ENCODE results near the gene FRAT1.

FRAT1 gene

DNA sequence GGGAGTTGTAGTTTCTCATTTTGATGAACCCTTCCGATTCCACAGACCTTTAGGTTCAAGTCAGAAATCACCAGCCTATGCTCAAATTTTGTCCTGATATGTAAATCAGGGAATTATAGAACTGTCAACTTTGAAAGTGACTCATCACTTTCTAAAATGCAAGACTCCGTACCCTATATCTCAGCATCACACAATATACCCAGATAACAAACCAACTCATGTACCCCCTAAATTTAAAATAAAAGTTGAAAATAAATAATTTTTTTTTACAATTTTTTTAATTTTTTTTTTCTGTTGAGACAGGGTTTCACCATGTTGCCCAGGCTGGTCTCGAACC is 26.2 kb upstream of the FRAT1 start:
- H3K27ac Mint-ChIP-seq, result peak overlapping the region; percentile 97
- H3K4me1 Mint-ChIP-seq, result peaks cover 6 to 23% of the 10 kb centered on the region in 2 donors
- no peaks in the 10 kb centered on the region for H3K9me3 Mint-ChIP-seq
- peak overlapping the region; percentile 84 to 91 for H3K4me3 Mint-ChIP-seq
- no peak for ATAC-seq (replicated peaks)
- peaks cover 2 to 5% of the 10 kb centered on the region in 2 donors for H3K27me3 Mint-ChIP-seq
- no peak for DNase-seq
- H3K36me3 Mint-ChIP-seq, result peaks cover 0 to 3% of the 10 kb centered on the region in 2 donors

DNA sequence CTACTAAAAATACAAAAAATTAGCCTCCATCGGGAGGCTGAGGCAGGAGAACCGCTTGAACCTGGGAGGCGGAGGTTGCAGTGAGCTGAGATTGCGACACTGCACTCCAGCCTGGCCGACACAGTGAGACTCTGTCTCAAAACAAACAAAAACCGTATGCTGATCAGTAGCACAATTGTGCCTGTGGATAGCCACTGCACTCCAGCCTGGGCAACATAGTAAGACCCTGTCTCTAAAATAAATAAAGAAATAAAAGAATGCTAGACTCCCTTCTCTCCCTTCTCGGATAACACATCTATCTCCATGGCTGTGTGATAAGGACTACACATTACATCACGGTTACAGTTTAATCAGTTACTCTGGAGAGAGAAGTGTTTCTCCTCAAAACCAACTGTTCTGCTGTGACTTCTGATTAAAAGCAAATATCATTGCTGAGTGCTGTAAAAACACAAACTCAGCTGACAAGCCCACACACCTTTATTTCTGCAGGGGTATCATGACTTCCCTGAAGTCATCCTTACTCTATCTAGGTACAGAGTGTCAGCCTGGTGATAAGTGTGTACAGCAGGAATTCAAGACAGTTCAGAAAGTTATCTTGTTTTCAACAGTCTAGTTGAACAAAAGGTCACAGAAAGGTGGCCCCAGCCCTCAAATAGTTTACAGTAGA is 21.4 kb upstream of the FRAT1 start:
- H3K27ac Mint-ChIP-seq, result no peak overlapping the region
- H3K36me3 Mint-ChIP-seq, result no peaks in the 10 kb centered on the region
- peaks cover 2 to 4% of the 10 kb centered on the region in 2 donors for H3K4me1 Mint-ChIP-seq
- no peak overlapping the region for H3K4me3 Mint-ChIP-seq
- ATAC-seq (replicated peaks) (no peak), DNase-seq (no peak)
- H3K27me3 Mint-ChIP-seq, result peaks cover 5 to 8% of the 10 kb centered on the region in 2 donors
- H3K9me3 Mint-ChIP-seq, result no peaks in the 10 kb centered on the region

DNA sequence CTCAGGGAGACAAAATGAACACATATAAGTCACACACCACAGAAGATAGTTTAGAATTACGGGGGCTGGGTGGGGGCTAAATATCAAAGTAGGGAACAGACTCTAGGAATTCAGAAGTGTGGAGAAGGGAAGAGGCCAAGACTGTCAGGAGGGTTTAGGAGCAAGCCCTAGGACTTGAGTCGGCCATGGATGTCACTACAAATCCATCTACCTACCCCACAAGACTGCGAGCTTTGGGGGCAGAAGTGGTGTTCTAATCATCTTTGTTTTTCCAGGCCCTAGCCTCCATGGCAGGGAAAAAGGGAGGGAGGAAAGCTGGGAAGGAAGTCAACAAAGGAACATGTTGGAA is 20.9 kb upstream of the FRAT1 start:
- no peaks in the 10 kb centered on the region for H3K36me3 Mint-ChIP-seq
- H3K4me3 Mint-ChIP-seq, result no peak overlapping the region

DNA sequence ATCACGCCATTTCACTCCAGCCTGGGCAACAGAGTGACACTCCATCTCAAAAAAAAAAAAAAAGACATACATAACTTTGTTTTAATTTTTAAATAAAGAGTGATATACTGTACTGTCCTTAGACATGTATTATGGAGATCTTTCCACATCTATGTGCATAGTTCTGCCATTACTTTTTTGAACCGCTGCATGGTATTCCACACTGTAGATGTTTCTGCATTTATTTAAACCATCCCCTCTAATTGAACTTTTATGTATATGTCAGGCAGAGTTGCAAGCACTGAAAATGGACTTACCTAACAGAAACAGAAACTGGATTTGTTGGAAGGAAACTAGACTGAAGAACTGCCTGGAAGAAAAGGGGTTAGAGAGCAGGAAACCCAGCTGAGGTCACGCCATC is 18.1 kb upstream of the FRAT1 start:
- Mint-ChIP-seq H3K36me3 (no peaks in the 10 kb centered on the region), H3K4me3 (no peak overlapping the region)

More for the DNA sequence above, 20.9 kb upstream of the FRAT1 start:
- ATAC-seq (replicated peaks) (no peak), DNase-seq (no peak)
- H3K27me3 Mint-ChIP-seq, result peaks cover 5 to 8% of the 10 kb centered on the region in 2 donors
- no peaks in the 10 kb centered on the region for H3K4me1 Mint-ChIP-seq
- no peak overlapping the region for H3K27ac Mint-ChIP-seq
- no peaks in the 10 kb centered on the region for H3K9me3 Mint-ChIP-seq

DNA sequence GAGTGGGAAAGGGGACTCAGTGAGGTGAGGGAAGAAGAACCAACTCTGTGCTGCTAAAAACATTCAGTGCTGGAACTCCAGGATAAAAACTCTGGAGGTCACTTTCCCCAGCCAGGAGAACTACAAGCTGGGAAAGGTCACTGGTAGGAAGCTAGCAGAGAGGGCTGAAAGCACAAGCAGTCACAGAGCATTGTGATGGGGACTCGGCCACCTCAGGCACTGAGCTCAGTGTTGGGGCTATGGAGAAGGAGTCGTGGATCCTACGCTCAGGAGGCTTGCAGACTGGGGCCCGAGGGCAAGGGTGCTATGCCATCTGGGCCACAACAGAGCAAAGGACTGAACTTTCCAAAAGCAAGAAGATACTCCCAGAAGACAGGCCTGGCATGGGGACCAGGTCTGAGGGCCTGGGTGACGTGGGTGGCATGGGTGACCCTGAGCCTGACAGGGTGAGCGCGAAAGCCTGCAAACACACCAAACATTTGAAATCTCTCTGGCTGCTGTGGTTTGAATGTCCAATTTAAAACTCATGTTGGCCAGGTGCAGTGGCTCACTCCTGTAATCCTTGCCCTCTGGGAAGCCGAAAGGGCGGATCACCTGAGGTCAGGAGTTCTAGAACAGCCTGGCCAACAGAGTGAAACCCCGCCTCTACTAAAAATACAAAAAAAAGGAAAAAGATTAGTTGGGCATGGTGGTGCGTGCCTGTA is 16.8 kb upstream of the FRAT1 start:
- Mint-ChIP-seq H3K4me3 (no peak overlapping the region), H3K9me3 (no peaks in the 10 kb centered on the region), H3K36me3 (no peaks in the 10 kb centered on the region), H3K27ac (no peak overlapping the region), H3K27me3 (peaks cover 0 to 8% of the 10 kb centered on the region in 2 donors), H3K4me1 (no peaks in the 10 kb centered on the region)
- no peak for DNase-seq
- ATAC-seq (replicated peaks), result no peak

More for the DNA sequence above, 18.1 kb upstream of the FRAT1 start:
- Mint-ChIP-seq H3K27me3 (peaks cover 0 to 8% of the 10 kb centered on the region in 2 donors), H3K9me3 (no peaks in the 10 kb centered on the region), H3K4me1 (no peaks in the 10 kb centered on the region), H3K27ac (no peak overlapping the region)
- no peak for DNase-seq
- no peak for ATAC-seq (replicated peaks)

DNA sequence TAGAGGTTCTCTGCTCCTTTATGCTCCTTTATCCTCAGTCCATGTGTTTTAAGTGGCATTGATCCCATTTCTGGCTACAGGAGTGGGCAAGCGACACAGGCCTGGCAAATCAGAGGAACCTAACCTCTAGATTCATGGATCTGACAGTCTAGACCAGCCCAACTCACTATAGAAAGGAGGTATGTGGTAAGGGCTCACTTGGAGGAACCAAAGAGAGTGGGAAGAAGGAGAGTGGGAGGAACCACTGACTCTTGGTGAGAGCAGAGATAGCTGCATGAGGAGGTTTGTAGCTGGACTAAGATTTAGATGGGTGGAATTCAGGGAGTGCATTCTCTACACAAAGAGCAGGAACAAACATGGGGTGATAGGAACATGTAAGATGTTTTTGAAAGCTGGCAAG is 11.6 kb upstream of the FRAT1 start:
- no peaks in the 10 kb centered on the region for H3K4me1 Mint-ChIP-seq
- H3K9me3 Mint-ChIP-seq, result no peaks in the 10 kb centered on the region
- no peak for ATAC-seq (replicated peaks)
- DNase-seq, result no peak
- no peaks in the 10 kb centered on the region for H3K27me3 Mint-ChIP-seq
- H3K36me3 Mint-ChIP-seq, result no peaks in the 10 kb centered on the region
- H3K27ac Mint-ChIP-seq, result no peak overlapping the region
- H3K4me3 Mint-ChIP-seq, result no peak overlapping the region

DNA sequence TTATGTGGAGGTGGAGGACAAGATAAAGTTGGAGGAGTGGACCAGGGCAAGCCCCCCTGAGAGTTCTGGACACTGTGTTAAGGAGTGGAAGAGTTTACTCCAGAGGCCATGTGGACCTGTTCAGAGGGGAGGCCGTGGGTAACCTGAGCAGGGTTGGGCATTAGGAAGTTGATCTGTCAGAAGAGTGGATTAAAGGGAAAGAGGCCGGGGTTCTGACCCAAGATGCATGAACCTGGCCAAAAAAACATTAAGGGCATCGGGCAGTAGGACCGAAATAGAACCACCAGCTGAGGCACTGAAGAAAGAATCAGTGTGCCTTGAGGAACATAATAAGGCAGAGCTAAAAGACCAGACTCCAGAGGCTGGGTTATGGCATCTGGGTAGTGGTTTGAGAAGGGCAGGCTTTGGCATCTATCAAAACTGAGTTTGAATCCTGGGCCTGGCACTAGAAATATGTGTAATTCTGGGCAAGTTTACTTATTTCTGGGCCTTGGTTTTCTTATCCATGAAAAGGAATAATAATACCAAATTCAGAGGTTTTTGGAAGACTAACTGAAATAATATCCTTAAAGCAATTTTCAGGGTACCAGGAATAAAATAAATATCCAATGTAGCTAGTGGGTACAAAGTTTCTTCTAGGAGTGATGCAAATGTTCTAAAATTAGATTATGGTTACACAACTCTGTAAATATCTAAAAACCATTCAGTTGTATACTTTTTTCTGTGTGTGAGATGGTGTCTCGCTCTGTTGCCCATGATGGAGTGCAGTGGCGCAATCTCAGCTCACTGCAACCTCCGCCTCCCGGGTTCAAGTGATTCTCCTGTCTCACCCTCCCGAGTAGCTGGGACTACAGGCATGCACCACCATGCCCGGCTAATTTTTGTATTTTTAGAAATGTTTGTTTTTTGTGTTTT is 10.9 kb upstream of the FRAT1 start:
- Mint-ChIP-seq H3K4me3 (no peak overlapping the region), H3K27me3 (no peaks in the 10 kb centered on the region)
- no peak for DNase-seq

DNA sequence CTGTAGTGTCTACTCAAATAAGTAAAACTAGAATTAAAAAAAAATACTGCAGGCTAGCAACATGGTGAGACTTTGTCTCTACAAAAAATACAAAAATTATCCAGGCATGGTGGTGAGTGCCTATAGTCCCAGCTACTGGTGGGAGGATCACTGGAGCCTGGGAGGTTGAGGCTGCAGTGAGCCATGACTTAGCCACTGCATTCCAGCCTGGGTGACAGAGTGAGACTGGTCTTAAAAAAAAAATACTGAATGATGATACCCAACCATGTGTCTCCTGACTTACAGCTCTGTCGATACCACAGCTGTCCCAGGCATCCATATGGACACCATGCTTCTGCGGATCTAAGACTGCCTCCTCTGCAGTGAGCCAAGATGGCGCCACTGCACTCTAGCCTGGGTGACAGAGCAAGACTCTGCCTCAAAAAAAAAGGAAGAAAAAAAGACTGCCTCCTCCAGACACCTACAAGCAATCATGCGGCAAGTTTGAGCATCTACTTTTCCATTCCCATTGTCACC is 7.9 kb upstream of the FRAT1 start:
- Mint-ChIP-seq H3K36me3 (no peaks in the 10 kb centered on the region), H3K4me3 (no peak overlapping the region), H3K27ac (no peak overlapping the region), H3K4me1 (no peaks in the 10 kb centered on the region), H3K27me3 (no peaks in the 10 kb centered on the region), H3K9me3 (no peaks in the 10 kb centered on the region)
- no peak for ATAC-seq (replicated peaks)
- no peak for DNase-seq

More for the DNA sequence above, 10.9 kb upstream of the FRAT1 start:
- no peaks in the 10 kb centered on the region for H3K36me3 Mint-ChIP-seq
- H3K27ac Mint-ChIP-seq, result no peak overlapping the region
- ATAC-seq (replicated peaks), result no peak
- H3K9me3 Mint-ChIP-seq, result no peaks in the 10 kb centered on the region
- H3K4me1 Mint-ChIP-seq, result no peaks in the 10 kb centered on the region

DNA sequence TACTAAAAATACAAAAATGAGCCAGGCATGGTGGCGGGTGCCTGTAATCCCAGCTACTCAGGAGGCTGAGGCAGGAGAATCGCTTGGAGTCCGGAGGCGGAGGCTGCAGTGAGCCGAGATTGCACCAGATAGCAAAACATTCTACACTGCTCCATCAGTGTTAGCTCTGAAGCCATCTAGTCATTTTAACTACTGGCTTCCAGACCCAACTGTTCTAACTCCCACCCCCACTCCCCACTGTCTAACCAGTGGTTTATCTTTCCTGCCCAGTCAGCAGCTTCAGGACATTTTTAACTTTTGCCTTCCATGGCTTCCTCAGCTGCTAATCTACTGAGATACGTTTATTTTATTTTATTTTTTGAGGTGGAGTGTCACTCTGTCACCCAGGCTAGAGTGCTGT is 6.2 kb upstream of the FRAT1 start:
- no peak for ATAC-seq (replicated peaks)
- Mint-ChIP-seq H3K27me3 (no peaks in the 10 kb centered on the region), H3K4me3 (no peak overlapping the region), H3K36me3 (no peaks in the 10 kb centered on the region), H3K4me1 (peaks cover 0 to 2% of the 10 kb centered on the region in 2 donors), H3K9me3 (no peaks in the 10 kb centered on the region), H3K27ac (no peak overlapping the region)
- no peak for DNase-seq

DNA sequence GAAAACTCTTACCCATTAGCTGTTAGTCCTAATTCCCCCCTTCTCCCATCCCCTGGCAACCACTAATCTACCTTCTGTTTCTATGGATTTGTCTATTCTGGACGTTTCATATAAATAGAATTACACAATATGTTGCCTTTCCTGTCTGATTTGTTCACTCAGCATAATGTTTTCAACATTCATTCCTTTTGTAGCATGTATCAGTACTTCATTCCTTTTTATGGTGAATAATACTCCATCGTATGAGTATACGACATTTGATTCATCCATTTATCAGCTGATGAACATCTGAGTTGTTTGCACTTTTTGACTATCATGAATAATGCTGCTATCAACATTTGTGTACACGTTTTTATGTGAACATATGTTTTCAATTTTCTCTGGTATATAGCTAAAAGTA is 4.4 kb upstream of the FRAT1 start:
- H3K27me3 Mint-ChIP-seq, result no peaks in the 10 kb centered on the region
- no peak overlapping the region for H3K27ac Mint-ChIP-seq
- H3K4me1 Mint-ChIP-seq, result peaks cover 4 to 12% of the 10 kb centered on the region in 2 donors
- no peaks in the 10 kb centered on the region for H3K9me3 Mint-ChIP-seq
- no peaks in the 10 kb centered on the region for H3K36me3 Mint-ChIP-seq
- H3K4me3 Mint-ChIP-seq, result no peak overlapping the region
- no peak for DNase-seq
- no peak for ATAC-seq (replicated peaks)

DNA sequence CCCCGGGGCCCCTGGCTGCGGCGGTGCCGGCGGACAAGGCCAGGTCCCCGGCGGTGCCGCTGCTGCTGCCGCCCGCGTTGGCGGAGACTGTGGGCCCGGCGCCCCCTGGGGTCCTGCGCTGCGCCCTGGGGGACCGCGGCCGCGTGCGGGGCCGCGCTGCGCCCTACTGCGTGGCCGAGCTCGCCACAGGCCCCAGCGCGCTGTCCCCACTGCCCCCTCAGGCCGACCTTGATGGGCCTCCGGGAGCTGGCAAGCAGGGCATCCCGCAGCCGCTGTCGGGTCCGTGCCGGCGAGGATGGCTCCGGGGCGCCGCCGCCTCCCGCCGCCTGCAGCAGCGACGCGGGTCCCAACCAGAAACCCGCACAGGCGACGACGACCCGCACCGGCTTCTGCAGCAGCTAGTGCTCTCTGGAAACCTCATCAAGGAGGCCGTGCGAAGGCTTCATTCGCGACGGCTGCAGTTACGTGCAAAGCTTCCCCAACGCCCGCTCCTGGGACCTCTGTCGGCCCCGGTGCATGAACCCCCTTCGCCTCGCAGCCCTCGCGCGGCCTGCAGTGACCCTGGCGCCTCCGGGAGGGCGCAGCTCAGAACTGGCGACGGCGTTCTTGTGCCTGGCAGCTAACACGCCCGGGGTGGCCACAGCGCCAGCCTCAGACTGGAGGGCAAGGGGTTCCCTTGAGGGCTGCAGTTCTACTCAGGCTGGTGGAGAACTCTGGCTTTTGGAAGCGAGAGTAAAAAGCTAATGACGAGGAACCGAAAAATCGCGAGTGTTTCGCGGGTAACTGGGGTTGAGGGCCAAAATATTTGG is 804 bp downstream of the FRAT1 start:
- Mint-ChIP-seq H3K4me1 (peaks cover 19 to 30% of the 10 kb centered on the region in 2 donors), H3K27ac (peak overlapping the region; percentile 92), H3K27me3 (no peaks in the 10 kb centered on the region), H3K36me3 (no peaks in the 10 kb centered on the region), H3K9me3 (no peaks in the 10 kb centered on the region), H3K4me3 (peak overlapping the region; percentile 88 to 91)
- peak; percentile 63 for DNase-seq
- peak; percentile 64 to 66 for ATAC-seq (replicated peaks)

DNA sequence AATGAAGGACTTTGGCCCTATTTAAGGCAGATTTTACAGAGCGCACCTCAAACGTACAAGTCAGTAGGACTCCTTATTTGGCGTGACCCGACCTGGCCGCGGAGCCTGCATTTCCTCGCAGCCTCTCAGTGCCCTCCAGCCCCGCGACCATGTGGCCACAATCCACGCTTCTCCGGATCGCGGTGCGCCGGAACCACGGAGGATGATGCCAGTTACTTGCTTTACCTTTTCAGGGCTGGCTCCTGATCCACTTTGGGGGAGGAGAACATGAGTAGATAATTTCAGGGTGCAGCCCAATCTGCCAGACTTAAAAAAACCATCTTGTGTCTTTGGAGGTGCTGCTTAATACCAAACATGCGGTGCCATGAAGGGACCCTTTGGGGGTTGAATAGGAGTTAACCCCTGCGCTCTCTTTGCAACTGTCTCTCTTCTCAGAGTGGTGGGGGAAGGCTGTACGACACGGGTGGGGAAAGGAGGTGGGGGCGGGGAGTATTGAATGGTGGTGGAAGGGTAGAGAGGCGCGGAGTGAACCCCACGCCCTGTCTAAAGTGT is 1.5 kb downstream of the FRAT1 start:
- ATAC-seq (replicated peaks), result peak; percentile 14
- Mint-ChIP-seq H3K36me3 (no peaks in the 10 kb centered on the region), H3K4me3 (peak overlapping the region; percentile 88 to 91), H3K4me1 (peaks cover 19 to 30% of the 10 kb centered on the region in 2 donors), H3K27me3 (no peaks in the 10 kb centered on the region), H3K9me3 (no peaks in the 10 kb centered on the region), H3K27ac (peak overlapping the region; percentile 92)
- DNase-seq, result no peak

DNA sequence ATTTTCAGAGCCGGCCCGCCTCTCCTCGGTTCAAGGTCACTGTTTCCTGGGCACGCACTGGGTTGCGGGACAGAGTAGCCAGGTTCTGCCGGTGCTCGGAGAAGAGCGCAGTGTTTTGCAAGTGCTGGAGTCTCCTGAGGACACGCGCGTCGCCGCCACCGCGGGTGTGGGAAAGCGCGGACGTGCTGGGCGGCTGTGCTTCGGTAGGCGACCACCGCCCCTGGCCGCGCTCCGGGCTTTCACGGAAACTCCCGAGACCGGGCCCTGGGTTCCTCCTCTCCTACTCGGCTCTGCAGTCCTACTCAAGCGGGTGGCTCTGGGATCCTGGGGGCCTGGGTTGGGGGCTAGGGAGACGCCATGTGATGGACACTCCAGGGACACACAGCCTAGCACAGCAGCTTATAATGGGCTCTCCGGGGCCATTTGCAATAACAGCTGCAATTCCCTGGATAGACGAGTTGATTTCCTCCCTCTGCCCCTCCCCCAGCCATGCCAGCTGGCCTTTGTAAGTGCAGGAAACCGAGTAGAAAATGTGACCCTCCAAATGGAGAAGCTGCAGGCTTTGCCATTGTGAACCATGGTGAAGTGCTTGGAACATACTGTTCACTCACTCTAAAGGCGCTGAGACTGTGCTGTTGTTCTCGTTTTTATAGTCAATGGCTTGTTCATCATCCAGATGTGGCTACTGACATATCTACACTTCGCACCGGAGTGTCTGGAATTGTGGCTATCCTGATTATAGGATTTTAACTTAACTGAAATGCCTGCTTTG is 2.1 kb downstream of the FRAT1 start:
- Mint-ChIP-seq H3K36me3 (no peaks in the 10 kb centered on the region), H3K4me3 (peak overlapping the region; percentile 88 to 91), H3K9me3 (no peaks in the 10 kb centered on the region), H3K27me3 (no peaks in the 10 kb centered on the region), H3K27ac (peak overlapping the region; percentile 92), H3K4me1 (peaks cover 22 to 34% of the 10 kb centered on the region in 2 donors)
- no peak for ATAC-seq (replicated peaks)
- no peak for DNase-seq
